AG09309 (cell line): ENCODE measurements around the gene COA1.
"Not testable (repeated sequence)": the region's sequence is repeated elsewhere in the genome, so short reads cannot be mapped to it uniquely, and the experiment has no call there.

Experiments used
- DNase-seq: peaks from one replicate; pipeline ENCODE4 v3.0.0-alpha.2; 2010; ENCODE audit warnings: low read depth
- H3K4me3 ChIP-seq: 2 replicates; pipeline ENCODE4 v1.5.1; 2011; ENCODE audit warnings: mild to moderate bottlenecking, low read depth, low read length, moderate library complexity; ENCODE audit not compliant: control insufficient read depth
- CTCF ChIP-seq: IDR thresholded peaks from 2 replicates; pipeline ENCODE4 v1.5.1; 2011; ENCODE audit warnings: mild to moderate bottlenecking, low read depth, low read length, inconsistent platforms; ENCODE audit not compliant: insufficient read depth, control insufficient read depth; ENCODE audit errors: missing control alignments

COA1 gene

GRCh38 chr7:43631559-43631958 is 97.8 kb downstream of the COA1 start:
- H3K4me3 ChIP-seq = no peak overlapping the region
- no peak for TF ChIP-seq CTCF
- no peak for DNase-seq

- DNase-seq = no peak
- no peak for TF ChIP-seq CTCF
- H3K4me3 ChIP-seq = no peak overlapping the region
Observed at GRCh38 chr7:43630482-43630881, 98.8 kb downstream of the COA1 start.

- H3K4me3 ChIP-seq = no peak overlapping the region
- no peak for TF ChIP-seq CTCF
- DNase-seq = no peak
Observed at GRCh38 chr7:43629857-43630256, 99.5 kb downstream of the COA1 start.

GRCh38 chr7:43628431-43628830 is 100.9 kb downstream of the COA1 start:
- no peak for DNase-seq

GRCh38 chr7:43627798-43628197 is 101.5 kb downstream of the COA1 start:
- not testable (repeated sequence) for H3K4me3 ChIP-seq, DNase-seq

More at GRCh38 chr7:43628431-43628830, 100.9 kb downstream of the COA1 start:
- H3K4me3 ChIP-seq = no peak overlapping the region
- no peak for TF ChIP-seq CTCF

- H3K4me3 ChIP-seq = no peak overlapping the region
- DNase-seq = no peak
- TF ChIP-seq CTCF = no peak
Observed at GRCh38 chr7:43626695-43627094, 102.6 kb downstream of the COA1 start.

- H3K4me3 ChIP-seq = no peak overlapping the region
- TF ChIP-seq CTCF = no peak
- no peak for DNase-seq
Observed at GRCh38 chr7:43625980-43626379, 103.3 kb downstream of the COA1 start.
